GM13977 (cell line): Measurements from ENCODE around the gene HCN1.
"Not testable (repeated sequence)": the region's sequence is repeated elsewhere in the genome, so short reads cannot be mapped to it uniquely, and the experiment has no call there.

ENCODE experiments used
- DNase-seq: peaks from one replicate; pipeline ENCODE4 v3.0.0; 2012; ENCODE audit warnings: low spot score
- CTCF ChIP-seq: IDR thresholded peaks from 2 replicates; pipeline ENCODE4 v1.5.1; 2012; ENCODE audit warnings: mild to moderate bottlenecking, control low read depth; ENCODE audit not compliant: insufficient read depth; ENCODE audit errors: extremely low read depth, missing control alignments
- in situ Hi-C: fragments of 300-500 bp; cut with MboI; formaldehyde crosslinking; loops from one replicate; pipeline ENCODE4 v1.12.0; 2022; ENCODE audit warnings: low sequenced_read_pairs, low pct_unique_long_range_greater_than_20kb, mixed read lengths, inconsistent platforms; ENCODE audit not compliant: unreplicated experiment

HCN1 gene

DNA sequence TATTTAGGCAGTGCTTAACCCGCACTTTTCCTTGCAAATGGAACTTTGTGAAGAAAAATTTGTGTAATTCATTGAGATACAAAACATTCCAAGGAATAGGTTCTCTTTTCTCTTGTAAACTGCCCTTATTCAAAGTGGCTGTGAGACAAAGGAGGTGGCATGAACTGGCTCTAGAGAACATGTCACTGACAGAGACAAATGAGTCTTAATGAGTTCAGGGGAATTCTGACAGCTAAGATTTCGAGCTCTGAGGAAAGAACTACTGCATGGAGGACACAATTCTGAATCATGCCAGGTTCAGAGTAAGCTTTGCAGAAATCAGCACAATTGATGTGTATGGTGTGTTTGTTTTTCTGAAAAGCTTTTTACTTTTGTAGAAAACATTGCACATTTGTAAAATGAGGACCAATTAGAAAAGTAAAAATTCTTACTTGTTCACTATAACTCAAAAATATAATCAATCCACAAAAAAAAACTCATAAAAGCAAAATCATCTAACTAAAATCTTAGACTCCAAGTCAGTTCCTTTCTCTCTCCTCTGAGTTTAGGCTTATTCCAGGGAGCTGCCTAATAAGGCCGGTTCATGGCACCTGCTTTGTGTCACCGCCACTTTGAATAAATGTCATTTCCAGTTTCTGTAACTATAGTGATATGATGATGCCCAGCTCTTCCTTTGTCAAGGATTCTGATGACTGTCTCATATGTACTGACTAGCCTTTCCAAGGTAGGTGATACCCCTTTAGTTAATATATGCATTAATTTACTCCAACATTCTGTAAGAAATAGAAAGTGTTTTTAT, 163.2 kb downstream of the HCN1 start:
- TF ChIP-seq CTCF = no peak
- in situ Hi-C loops = no loop called here
- DNase-seq = no peak

- DNase-seq = no peak
- peak; percentile 49 for TF ChIP-seq CTCF
- in situ Hi-C loops = no loop called here
These were observed 175.1 kb downstream of the HCN1 start for GRCh38 chr5:45521067-45521466.

DNA sequence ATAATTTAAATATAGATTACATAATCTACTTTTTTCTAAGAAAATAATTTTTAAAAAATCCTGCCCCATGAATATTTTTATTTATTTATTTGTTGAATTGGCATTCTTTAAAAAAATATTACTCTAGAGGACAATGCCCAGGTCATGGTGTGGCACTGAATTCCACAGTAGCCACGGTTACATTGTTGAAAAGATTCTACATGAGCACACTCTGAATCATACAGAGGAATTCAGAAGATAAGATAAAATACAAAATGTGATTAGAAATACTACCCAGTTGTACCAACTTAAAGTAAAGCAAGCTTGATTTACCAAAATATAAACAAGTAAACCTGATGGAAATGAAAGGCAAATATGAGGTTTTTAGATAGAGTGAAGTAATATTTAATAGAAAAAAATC, 183.7 kb downstream of the HCN1 start:
- TF ChIP-seq CTCF = no peak
- in situ Hi-C loops = no loop called here
- DNase-seq = no peak

- no peak for DNase-seq
- TF ChIP-seq CTCF = no peak
- in situ Hi-C loops = no loop called here
These were observed 186.8 kb downstream of the HCN1 start for GRCh38 chr5:45509371-45509770.

GRCh38 chr5:45508135-45508534, 188.0 kb downstream of the HCN1 start:
- in situ Hi-C loops = no loop called here
- DNase-seq = no peak
- no peak for TF ChIP-seq CTCF

- TF ChIP-seq CTCF = no peak
- DNase-seq = no peak
- in situ Hi-C loops = no loop called here
These were observed 189.0 kb downstream of the HCN1 start for GRCh38 chr5:45507178-45507577.

DNA sequence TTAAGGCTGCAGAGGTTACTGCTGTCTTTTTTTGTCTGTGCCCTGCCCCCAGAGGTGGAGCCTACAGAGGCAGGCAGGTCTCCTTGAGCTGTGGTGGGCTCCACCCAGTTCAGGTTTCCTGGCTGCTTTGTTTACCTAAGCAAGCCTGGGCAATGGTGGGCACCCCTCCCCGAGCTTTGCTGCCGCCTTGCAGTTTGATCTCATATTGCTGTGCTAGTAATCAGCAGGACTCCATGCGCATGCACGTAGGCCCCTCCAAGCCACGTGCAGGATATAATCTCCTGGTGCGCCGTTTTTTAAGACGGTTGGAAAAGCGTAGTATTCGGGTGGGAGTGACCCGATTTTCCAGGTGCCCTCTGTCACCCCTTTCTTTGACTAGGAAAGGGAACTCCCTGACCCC, 197.2 kb downstream of the HCN1 start:
- DNase-seq, in situ Hi-C loops: not testable (repeated sequence)
